Small intestine (tissue), 7 donors: Measurements from ENCODE around the gene DPP10. TPM values are rescaled to one million over a fixed set of nuclear protein-coding genes. Genes with fewer than 3 reads are reported as not detected.

Experiments
- DNase-seq, 2 donors: peaks; one replicate each; pipeline versions ENCODE4 v3.0.0 to v3.0.0-alpha.2; 2013
- FAIRE-seq: peaks from 2 replicates; lab custom pipeline; 2012; peaks lifted over from hg19 to GRCh38; lab: Jason Lieb, UNC
- H3K27ac ChIP-seq, 3 donors: one replicate each; pipeline ENCODE4 v1.5.1; 2013; ENCODE audit warnings: low read length in 2 of 3, mild to moderate bottlenecking in 2 of 3, control low read depth in 1 of 3, inconsistent platforms in 1 of 3, low read depth in 1 of 3, moderate library complexity in 1 of 3
- H3K27me3 ChIP-seq, 3 donors: one replicate each; pipeline ENCODE4 v1.6.1; 2013; ENCODE audit warnings: low read length in 3 of 3, inconsistent platforms in 1 of 3; ENCODE audit not compliant: control insufficient read depth in 3 of 3, insufficient read depth in 3 of 3
- H3K36me3 ChIP-seq, 3 donors: one replicate each; pipeline ENCODE4 v1.6.1; 2013; ENCODE audit warnings: low read length in 3 of 3, inconsistent platforms in 1 of 3, low read depth in 1 of 3, mild to moderate bottlenecking in 1 of 3, moderate library complexity in 1 of 3; ENCODE audit not compliant: control insufficient read depth in 3 of 3, insufficient read depth in 2 of 3
- H3K4me1 ChIP-seq, 3 donors: one replicate each; pipeline ENCODE4 v1.6.1; 2013; ENCODE audit warnings: low read length in 2 of 3, inconsistent platforms in 1 of 3, low read depth in 1 of 3, mild to moderate bottlenecking in 1 of 3, moderate library complexity in 1 of 3; ENCODE audit not compliant: control insufficient read depth in 3 of 3, insufficient read depth in 2 of 3
- H3K4me3 ChIP-seq, 3 donors: one replicate each; pipeline ENCODE4 v1.5.1; 2013; ENCODE audit warnings: low read length in 3 of 3, control low read depth in 1 of 3, inconsistent platforms in 1 of 3, low read depth in 1 of 3, mild to moderate bottlenecking in 1 of 3, moderate library complexity in 1 of 3
- H3K9me3 ChIP-seq, 2 donors: one replicate each; pipeline ENCODE4 v1.6.1; 2013; ENCODE audit warnings: low read depth in 1 of 2, low read length in 1 of 2; ENCODE audit not compliant: control insufficient read depth in 2 of 2, insufficient read depth in 1 of 2
- WGBS, 3 donors: extraction: QIAGEN DNeasy Blood & Tissue Kit; methylation state at CpG; one replicate each; pipeline ENCODE4 v1.1.7; 2013; 5-methylcytosine and 5-hydroxymethylcytosine counted together
- polyA plus RNA-seq, 4 donors: library from polyadenylated mRNA; stranded (reverse) in 3 of 4; unstranded in 1 of 4; fragments of 200-250 nt in 3 of 4; fragments of 120-200 nt in 1 of 4; gene quantifications; one replicate each; pipeline versions ENCODE4 v1.2.1 to v1.2.3, GENCODE V29; 2013
- donor health status: healthy with polysubstance abuse.
- donor health status: control.
- donor health status: control.
- donor health status: Bipolar disorder and iron deficiency.
- donor health status: healthy.

DPP10 gene
- polyA plus RNA-seq, 4 donors: 0.54 to 23.8 (median 1.7) TPM

DNA sequence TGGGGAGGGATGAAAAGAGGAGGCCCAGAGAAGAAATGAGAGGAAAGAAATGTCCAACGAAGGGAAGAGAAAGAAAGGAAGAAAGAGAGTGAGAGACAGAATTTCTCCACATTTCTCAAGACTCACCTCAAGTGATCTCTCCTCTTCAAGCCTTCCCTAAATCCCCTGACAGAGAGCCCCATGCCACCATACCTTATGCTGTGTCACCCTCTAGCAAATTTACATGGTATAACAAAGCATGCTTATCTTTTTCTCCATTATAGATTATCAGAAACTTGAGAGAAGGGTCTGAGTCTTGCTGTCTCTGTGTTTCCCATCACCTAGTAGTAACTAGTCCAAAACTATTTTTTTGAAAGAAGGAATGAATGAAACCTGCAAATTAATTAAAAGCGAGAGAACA, 1208.4 kb downstream of the DPP10 start:
- Histone ChIP-seq H3K27me3 (no peaks in the 10 kb centered on the region), H3K36me3 (no peaks in the 10 kb centered on the region), H3K27ac (no peak overlapping the region), H3K9me3 (no peaks in the 10 kb centered on the region), H3K4me1 (no peaks in the 10 kb centered on the region), H3K4me3 (no peak overlapping the region)
- DNase-seq: no peak
- WGBS, 3 donors: 81 to 87% (median 87%) methylated on average over 2 of the region's 2 CpGs
- FAIRE-seq: no peak

DNA sequence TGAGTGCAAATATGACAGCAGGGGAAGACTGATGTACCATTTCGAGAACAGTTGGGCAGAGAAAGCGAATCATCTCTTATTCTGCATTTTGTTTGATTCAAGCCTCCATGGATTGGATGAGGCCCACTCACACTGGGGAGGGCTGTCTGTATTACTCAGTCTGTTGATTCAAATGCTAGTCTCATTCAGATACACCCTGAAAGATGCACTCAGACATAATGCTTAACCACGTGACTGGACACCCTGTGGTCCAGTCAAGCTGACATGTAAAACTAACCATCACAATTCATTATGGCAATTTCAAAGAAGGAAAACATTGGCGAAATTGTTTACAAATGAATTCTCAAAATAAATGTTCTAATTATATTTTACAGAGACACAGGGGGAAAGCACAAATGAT, 1210.2 kb downstream of the DPP10 start:
- H3K4me3 ChIP-seq: no peak overlapping the region
- FAIRE-seq: no peak
- no peaks in the 10 kb centered on the region for H3K36me3 ChIP-seq
- no peaks in the 10 kb centered on the region for H3K4me1 ChIP-seq
- DNase-seq: no peak
- H3K27ac ChIP-seq: no peak overlapping the region
- H3K27me3 ChIP-seq: no peaks in the 10 kb centered on the region
- 67 to 70% (median 68%) methylated on average over 4 of the region's 4 CpGs for WGBS, 3 donors
- H3K9me3 ChIP-seq: no peaks in the 10 kb centered on the region

DNA sequence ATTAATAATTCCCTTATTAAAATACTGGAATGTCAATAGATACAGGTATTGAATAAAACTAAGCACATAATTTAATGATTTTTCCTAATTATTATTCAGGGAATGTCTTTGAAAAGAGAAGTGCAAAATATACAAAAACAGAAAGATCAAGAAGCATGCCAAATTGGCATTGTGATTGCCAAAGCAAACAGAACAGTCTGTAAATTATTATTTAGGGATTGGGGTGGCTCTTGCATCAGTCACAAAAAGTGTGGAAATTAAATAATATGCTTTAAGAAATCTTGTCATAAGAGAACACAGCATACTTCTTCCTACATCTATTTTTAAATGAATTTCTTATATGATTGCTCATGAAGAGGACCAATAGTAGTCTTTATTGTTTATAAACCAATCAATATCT, 1211.9 kb downstream of the DPP10 start:
- FAIRE-seq: no peak
- no peaks in the 10 kb centered on the region for H3K36me3 ChIP-seq
- H3K9me3 ChIP-seq: no peaks in the 10 kb centered on the region
- H3K27ac ChIP-seq: no peak overlapping the region
- no peak for DNase-seq
- H3K4me3 ChIP-seq: no peak overlapping the region
- no peaks in the 10 kb centered on the region for H3K4me1 ChIP-seq
- no peaks in the 10 kb centered on the region for H3K27me3 ChIP-seq

GRCh38 chr2:115678129-115678528, 1235.7 kb downstream of the DPP10 start:
- no peak overlapping the region for H3K4me3 ChIP-seq
- H3K27me3 ChIP-seq: no peaks in the 10 kb centered on the region
- no peaks in the 10 kb centered on the region for H3K4me1 ChIP-seq
- H3K27ac ChIP-seq: no peak overlapping the region
- WGBS, 3 donors: 87 to 92% (median 90%) methylated on average over 5 of the region's 5 CpGs
- DNase-seq: no peak
- no peak for FAIRE-seq
- no peaks in the 10 kb centered on the region for H3K36me3 ChIP-seq
- H3K9me3 ChIP-seq: peaks cover 0 to 18% of the 10 kb centered on the region in 2 donors

- H3K36me3 ChIP-seq: no peaks in the 10 kb centered on the region
- 58 to 63% (median 63%) methylated on average over 5 of the region's 5 CpGs for WGBS, 3 donors
- peaks cover 0 to under 1% of the 10 kb centered on the region in 2 donors for H3K9me3 ChIP-seq
- H3K4me3 ChIP-seq: no peak overlapping the region
- no peak for FAIRE-seq
- H3K27ac ChIP-seq: no peak overlapping the region
- no peaks in the 10 kb centered on the region for H3K27me3 ChIP-seq
- no peaks in the 10 kb centered on the region for H3K4me1 ChIP-seq
- no peak for DNase-seq
Observed at GRCh38 chr2:115684345-115684744, 1241.9 kb downstream of the DPP10 start.

DNA sequence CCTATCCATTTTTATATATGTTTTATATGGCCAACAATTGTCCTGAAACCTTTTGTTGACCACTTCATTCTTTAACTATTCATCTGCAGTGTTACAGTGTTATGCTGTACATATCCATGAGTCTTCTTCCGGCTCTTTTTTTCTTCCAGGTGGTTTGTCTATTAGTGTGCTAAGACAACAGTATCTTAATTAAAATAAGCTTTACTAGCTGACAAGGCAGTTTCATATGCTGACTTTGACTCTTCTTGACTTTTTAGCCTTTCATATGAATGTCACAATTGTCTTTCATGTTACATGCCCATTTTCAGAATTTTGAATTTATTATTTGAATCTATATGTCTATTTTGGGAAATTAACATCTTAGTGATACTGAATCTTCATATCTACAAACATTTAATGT, 1249.0 kb downstream of the DPP10 start:
- no peak for FAIRE-seq
- DNase-seq: no peak
- 88 to 94% (median 93%) methylated on average over 1 of the region's 1 CpG for WGBS, 3 donors
- H3K36me3 ChIP-seq: peaks cover 0 to 2% (median 0%) of the 10 kb centered on the region in 3 donors
- H3K4me3 ChIP-seq: no peak overlapping the region
- H3K9me3 ChIP-seq: no peaks in the 10 kb centered on the region
- no peak overlapping the region for H3K27ac ChIP-seq
- no peaks in the 10 kb centered on the region for H3K27me3 ChIP-seq
- no peaks in the 10 kb centered on the region for H3K4me1 ChIP-seq

GRCh38 chr2:115694651-115695050, 1252.2 kb downstream of the DPP10 start:
- 54 to 80% (median 55%) methylated on average over 1 of the region's 1 CpG for WGBS, 3 donors
- peaks cover 0 to 9% of the 10 kb centered on the region in 2 donors for H3K9me3 ChIP-seq
- FAIRE-seq (no peak), DNase-seq (no peak)
- H3K27ac ChIP-seq: no peak overlapping the region
- no peak overlapping the region for H3K4me3 ChIP-seq
- no peaks in the 10 kb centered on the region for H3K27me3 ChIP-seq
- H3K36me3 ChIP-seq: peaks cover 0 to 2% (median 0%) of the 10 kb centered on the region in 3 donors
- no peaks in the 10 kb centered on the region for H3K4me1 ChIP-seq

DNA sequence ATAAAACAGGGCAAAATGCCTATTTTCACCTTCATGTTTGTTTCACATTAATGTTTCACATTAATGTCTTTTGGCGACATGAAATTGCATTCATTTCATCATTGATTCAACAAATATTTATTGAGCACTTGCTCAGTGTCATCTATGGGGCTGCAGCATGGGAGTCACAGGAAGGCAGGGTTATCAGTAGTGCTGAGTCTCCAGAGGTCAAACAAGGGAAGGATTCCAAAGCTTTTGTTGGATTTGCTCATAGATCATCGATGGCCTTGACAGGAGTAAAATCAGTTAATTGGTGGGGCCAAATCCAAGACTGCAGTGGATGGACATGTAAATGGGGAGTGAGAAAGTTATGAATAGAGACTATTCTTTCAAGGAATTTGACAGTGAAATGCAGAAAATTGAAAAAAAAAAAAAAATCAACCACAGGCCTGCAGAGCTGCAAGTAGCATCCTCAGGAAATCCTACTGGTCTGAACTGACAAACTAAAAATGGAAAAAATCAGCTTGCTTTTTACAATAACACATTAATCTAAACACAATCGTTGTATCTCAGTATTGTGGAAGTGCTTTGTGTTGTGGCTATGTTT, 1290.8 kb downstream of the DPP10 start:
- Histone ChIP-seq H3K27ac (no peak overlapping the region), H3K36me3 (no peaks in the 10 kb centered on the region), H3K9me3 (no peaks in the 10 kb centered on the region), H3K4me1 (no peaks in the 10 kb centered on the region), H3K27me3 (no peaks in the 10 kb centered on the region), H3K4me3 (no peak overlapping the region)
- DNase-seq (no peak), FAIRE-seq (no peak)
- WGBS, 3 donors: 48 to 55% (median 52%) methylated on average over 3 of the region's 3 CpGs

GRCh38 chr2:115738111-115738510, 1295.7 kb downstream of the DPP10 start:
- WGBS, 3 donors: 75 to 87% (median 76%) methylated on average over 5 of the region's 5 CpGs
- DNase-seq (peak in 1 of 2 donors; percentile 21), FAIRE-seq (no peak)
- H3K4me3 ChIP-seq: no peak overlapping the region
- no peaks in the 10 kb centered on the region for H3K4me1 ChIP-seq
- no peaks in the 10 kb centered on the region for H3K9me3 ChIP-seq
- no peak overlapping the region for H3K27ac ChIP-seq
- H3K27me3 ChIP-seq: no peaks in the 10 kb centered on the region
- no peaks in the 10 kb centered on the region for H3K36me3 ChIP-seq
